IMR-90 (cell line): ENCODE data around the gene MRPL1. TPM values are rescaled to one million over a fixed set of nuclear protein-coding genes. Genes with fewer than 3 reads are reported as not detected.

Source experiments
- ATAC-seq: fragments of 200-7000 bp; cut with Tn5 transposase; 2 replicates; pipeline ENCODE4 v1.9.1; 2020; ENCODE audit warnings: low read depth, mild to moderate bottlenecking, moderate library complexity
- BruUV-seq: library from RNA; stranded (reverse); fragments of 400-500 nt; replicated peaks from 2 replicates; lab custom pipeline; 2021; lab: Mats Ljungman, UMichigan
- CTCF ChIA-PET: fragments of 300-600 bp; formaldehyde crosslinking; extraction: SDS; loops from one replicate; lab custom pipeline; 2021; ENCODE audit warnings: antibody characterized with exemption; lab: Yijun Ruan, JAX
- POLR2A ChIA-PET: fragments of 300-600 bp; sonication (Branson Sonifier 250); formaldehyde crosslinking; loops from one replicate; lab custom pipeline; 2022; ENCODE audit warnings: antibody characterized with exemption; ENCODE audit not compliant: unreplicated experiment; lab: Charles Lee
- DNase-seq: peaks from one replicate; pipeline ENCODE4 v3.0.0; 2013
- H2AFZ ChIP-seq: replicated peaks from 2 replicates; pipeline ENCODE3; 2013; ENCODE audit warnings: low read length, mild to moderate bottlenecking; ENCODE audit not compliant: poor library complexity
- H2AK5ac ChIP-seq: 2 replicates; pipeline ENCODE4 v1.6.1; 2013; ENCODE audit warnings: low read depth, low read length, inconsistent platforms
- H2AK9ac ChIP-seq: replicated peaks from 2 replicates; pipeline ENCODE3; 2013; ENCODE audit warnings: mild to moderate bottlenecking, low read depth, low read length, moderate library complexity; ENCODE audit not compliant: poor library complexity
- H2BK120ac ChIP-seq: 2 replicates; pipeline ENCODE4 v1.6.1; 2013; ENCODE audit warnings: low read depth, low read length, inconsistent platforms
- H2BK15ac ChIP-seq: 3 replicates; pipeline ENCODE4 v1.6.1; 2013; ENCODE audit warnings: low read depth, low read length, inconsistent platforms
- H2BK20ac ChIP-seq: 2 replicates; pipeline ENCODE4 v1.6.1; 2013; ENCODE audit warnings: low read depth, mild to moderate bottlenecking, inconsistent platforms, low read length, moderate library complexity
- H2BK5ac ChIP-seq: 2 replicates; pipeline ENCODE4 v1.6.1; 2013; ENCODE audit warnings: mild to moderate bottlenecking, low read depth, low read length, inconsistent platforms; ENCODE audit not compliant: poor library complexity, severe bottlenecking
- H3K14ac ChIP-seq: replicated peaks from 2 replicates; pipeline ENCODE4 v1.6.1; 2013; ENCODE audit warnings: low read depth, low read length, inconsistent platforms
- H3K18ac ChIP-seq: 2 replicates; pipeline ENCODE4 v1.6.1; 2013; ENCODE audit warnings: low read depth, low read length, control low read depth
- H3K23ac ChIP-seq: 2 replicates; pipeline ENCODE4 v1.6.1; 2013; ENCODE audit warnings: low read depth, low read length, inconsistent platforms
- H3K27ac ChIP-seq: 2 replicates; pipeline ENCODE4 v1.5.1; 2013; ENCODE audit warnings: mild to moderate bottlenecking, control low read depth, low read length; ENCODE audit not compliant: insufficient read depth
- H3K27me3 ChIP-seq: 2 replicates; pipeline ENCODE4 v1.6.1; 2013; ENCODE audit warnings: low read length; ENCODE audit not compliant: control insufficient read depth, insufficient read depth
- H3K36me3 ChIP-seq: 2 replicates; pipeline ENCODE4 v1.6.1; 2013; ENCODE audit warnings: low read length, mixed read lengths; ENCODE audit not compliant: control insufficient read depth, insufficient read depth
- H3K4ac ChIP-seq: 2 replicates; pipeline ENCODE4 v1.6.1; 2013; ENCODE audit warnings: low read depth, low read length, inconsistent platforms
- H3K4me1 ChIP-seq: 2 replicates; pipeline ENCODE4 v1.6.1; 2013; ENCODE audit warnings: low read length, mixed read lengths; ENCODE audit not compliant: control insufficient read depth, insufficient read depth
- H3K4me2 ChIP-seq: 2 replicates; pipeline ENCODE4 v1.6.1; 2013; ENCODE audit warnings: low read depth, mild to moderate bottlenecking, control low read depth, low read length, moderate library complexity
- H3K4me3 ChIP-seq: 2 replicates; pipeline ENCODE4 v1.5.1; 2013; ENCODE audit warnings: low read depth, mild to moderate bottlenecking, control low read depth, low read length, moderate library complexity; ENCODE audit not compliant: insufficient read depth
- H3K56ac ChIP-seq: 2 replicates; pipeline ENCODE4 v1.6.1; 2013; ENCODE audit warnings: low read length, inconsistent platforms; ENCODE audit not compliant: insufficient read depth; ENCODE audit errors: extremely low read depth
- H3K79me1 ChIP-seq, 2 experiments: 2 replicates each; pipeline ENCODE4 v1.6.1; 2013; ENCODE audit warnings: low read length in 2 of 2, inconsistent platforms in 1 of 2, low read depth in 1 of 2
- H3K9ac ChIP-seq: 2 replicates; pipeline ENCODE4 v1.6.1; 2013; ENCODE audit warnings: low read depth, low read length, control low read depth
- H3K9me1 ChIP-seq: 2 replicates; pipeline ENCODE4 v1.6.1; 2013; ENCODE audit warnings: low read length, inconsistent platforms; ENCODE audit not compliant: insufficient read depth
- H3K9me3 ChIP-seq: 2 replicates; pipeline ENCODE4 v1.6.1; 2013; ENCODE audit warnings: low read length; ENCODE audit not compliant: control insufficient read depth, insufficient read depth
- H4K20me1 ChIP-seq: 2 replicates; pipeline ENCODE4 v1.6.1; 2013; ENCODE audit warnings: low read length, inconsistent platforms; ENCODE audit not compliant: insufficient read depth
- H4K5ac ChIP-seq: 2 replicates; pipeline ENCODE4 v1.6.1; 2013; ENCODE audit warnings: mild to moderate bottlenecking, low read depth, low read length, control low read depth
- H4K8ac ChIP-seq, 2 experiments: 2 replicates each; pipeline ENCODE4 v1.6.1; 2013; ENCODE audit warnings: low read depth in 2 of 2, low read length in 2 of 2, control low read depth in 1 of 2, inconsistent platforms in 1 of 2
- H4K91ac ChIP-seq: 2 replicates; pipeline ENCODE4 v1.6.1; 2013; ENCODE audit warnings: low read depth, low read length, inconsistent platforms; ENCODE audit not compliant: insufficient read depth
- CEBPB ChIP-seq: IDR thresholded peaks from 2 replicates; pipeline ENCODE4 v1.6.1; 2012; ENCODE audit warnings: low read depth, low read length, improper control_type of control experiment
- CHD1 ChIP-seq: IDR thresholded peaks from 2 replicates; pipeline ENCODE4 v1.6.1; 2012; ENCODE audit warnings: low read depth, low read length, improper control_type of control experiment
- FOS ChIP-seq: fragments of 150-350 bp; IDR thresholded peaks from 2 replicates; pipeline ENCODE4 v1.6.1; 2016; ENCODE audit warnings: low read depth, low read length
- MXI1 ChIP-seq: IDR thresholded peaks from 2 replicates; pipeline ENCODE4 v1.6.1; 2012; ENCODE audit warnings: low read depth, mild to moderate bottlenecking, low read length, moderate library complexity, borderline replicate concordance
- NFE2L2 ChIP-seq: fragments of 150-350 bp; IDR thresholded peaks from 2 replicates; pipeline ENCODE4 v1.6.1; 2016; ENCODE audit warnings: low read depth, mild to moderate bottlenecking, low read length
- RCOR1 ChIP-seq: IDR thresholded peaks from 2 replicates; pipeline ENCODE4 v1.6.1; 2012; ENCODE audit warnings: mild to moderate bottlenecking, low read length, improper control_type of control experiment; ENCODE audit not compliant: insufficient replicate concordance
- SMC3 ChIP-seq: fragments of 150-350 bp; IDR thresholded peaks from 2 replicates; pipeline ENCODE4 v1.6.1; 2016; ENCODE audit warnings: low read depth, mild to moderate bottlenecking, antibody characterized with exemption, low read length, moderate library complexity
- WGBS, 2 experiments: methylation state at CpG; one replicate each; pipeline versions ENCODE4 v1.1.5 to v1.1.7; 2013; ENCODE audit warnings: missing lambda C conversion rate in 2 of 2; ENCODE audit not compliant: insufficient read length in 1 of 2; ENCODE audit errors: extremely low coverage in 2 of 2; 5-methylcytosine and 5-hydroxymethylcytosine counted together
- dilution Hi-C: fragments of 300-500 bp; cut with HindIII; formaldehyde crosslinking; loops from one replicate; pipeline ENCODE4 v1.14.3; 2018; ENCODE audit warnings: low sequenced_read_pairs; ENCODE audit not compliant: unreplicated experiment
- in situ Hi-C: fragments of 300-500 bp; cut with MboI; formaldehyde crosslinking; loops from 3 replicates; pipeline ENCODE4 v1.14.3; 2019; ENCODE audit warnings: low sequenced_read_pairs, inconsistent platforms, mixed read lengths
- intact Hi-C: fragments of 100-400 bp; cut with micrococcal nuclease; formaldehyde crosslinking; loops from 2 replicates; pipeline ENCODE4 v1.10.0; 2022
- polyA plus RNA-seq, 3 experiments: library from polyadenylated mRNA; depleted of rRNA; stranded (reverse); fragments of >200 nt; gene quantifications; 2 replicates each; pipeline ENCODE4 v1.2.3, GENCODE V29; 2012; ENCODE audit warnings: low replicate concordance in 1 of 3
- total RNA-seq: library from RNA; depleted of rRNA; stranded (reverse); fragments of >200 nt; gene quantifications from 2 replicates; pipeline ENCODE4 v1.2.3, GENCODE V29; 2012
- TF ChIP-seq, protein P1 (sequence below): fragments of 150-350 bp; IDR thresholded peaks from 2 replicates; pipeline ENCODE4 v1.6.1; 2017; ENCODE audit warnings: mild to moderate bottlenecking, antibody characterized with exemption, low read length, low read depth
- TF ChIP-seq, protein P2 (sequence below): conservative IDR thresholded peaks from 2 replicates; pipeline ENCODE4 v1.5.1; 2012; ENCODE audit warnings: mild to moderate bottlenecking, low read depth, low read length, improper control_type of control experiment
- TF ChIP-seq, protein P3 (sequence below): fragments of 150-350 bp; IDR thresholded peaks from 2 replicates; pipeline ENCODE4 v1.6.1; 2016; ENCODE audit warnings: low read depth, mild to moderate bottlenecking, low read length, moderate library complexity, borderline replicate concordance

MRPL1 gene
- total and polyA plus RNA-seq, 2 of the 4 experiments (the other 2 are of a cell fraction), result 13.4 to 22.5 TPM

DNA sequence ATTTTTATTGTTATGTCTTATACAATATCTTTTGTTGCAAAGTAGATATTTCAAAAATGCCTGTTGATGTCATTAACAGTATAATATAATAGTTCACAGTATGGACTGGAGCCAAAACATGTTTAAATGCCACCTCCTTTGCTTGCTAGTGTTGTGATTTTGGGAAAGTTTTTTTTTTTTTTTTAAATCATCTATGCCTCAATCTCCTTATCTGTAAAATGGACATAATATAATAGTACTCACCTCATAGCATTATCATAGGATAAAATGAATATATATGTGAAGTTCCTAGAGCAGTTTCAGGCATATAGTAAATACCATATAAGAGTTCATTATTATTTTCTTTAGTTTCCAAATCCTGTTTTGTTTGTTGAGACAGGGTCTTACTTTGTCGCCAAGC lies 18.3 kb upstream of the MRPL1 start:
- no CpG with 5 or more reads among the region's 1 CpG for WGBS, 2 experiments
- dilution Hi-C loops, result no loop called here

More for the DNA sequence above, 18.3 kb upstream of the MRPL1 start:
- no peak overlapping the region for H3K18ac ChIP-seq
- no peak overlapping the region for H2BK20ac ChIP-seq
- H2AFZ ChIP-seq, result no peak overlapping the region
- H4K5ac ChIP-seq, result no peak overlapping the region
- no peak overlapping the region for H2BK15ac ChIP-seq
- H3K14ac ChIP-seq, result no peak overlapping the region
- no peak overlapping the region for H3K23ac ChIP-seq
- no peaks in the 10 kb centered on the region for H3K79me1 ChIP-seq
- no peaks in the 10 kb centered on the region for H3K4me1 ChIP-seq
- intact Hi-C loops, result no loop called here
- H4K8ac ChIP-seq, result no peak overlapping the region
- no peak overlapping the region for H2BK5ac ChIP-seq
- POLR2A ChIA-PET, result no interaction called here
- no peaks in the 10 kb centered on the region for H3K36me3 ChIP-seq
- CTCF ChIA-PET, result interaction anchor here (0.6 kb wide), 1 partner anchor 77 kb away, joined by 3 read pairs; no protein-coding TSS in a partner anchor
- no peak overlapping the region for H3K56ac ChIP-seq
- H3K27me3 ChIP-seq, result peaks cover 2% of the 10 kb centered on the region; the same call in 1 of the 2 replicates
- H4K20me1 ChIP-seq, result no peaks in the 10 kb centered on the region
- TF ChIP-seq CEBPB, result no peak
- no peak for TF ChIP-seq SMC3
- TF ChIP-seq, protein P1, sequence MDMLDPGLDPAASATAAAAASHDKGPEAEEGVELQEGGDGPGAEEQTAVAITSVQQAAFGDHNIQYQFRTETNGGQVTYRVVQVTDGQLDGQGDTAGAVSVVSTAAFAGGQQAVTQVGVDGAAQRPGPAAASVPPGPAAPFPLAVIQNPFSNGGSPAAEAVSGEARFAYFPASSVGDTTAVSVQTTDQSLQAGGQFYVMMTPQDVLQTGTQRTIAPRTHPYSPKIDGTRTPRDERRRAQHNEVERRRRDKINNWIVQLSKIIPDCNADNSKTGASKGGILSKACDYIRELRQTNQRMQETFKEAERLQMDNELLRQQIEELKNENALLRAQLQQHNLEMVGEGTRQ, result no peak
- TF ChIP-seq MXI1, result no peak
- TF ChIP-seq, protein P2, sequence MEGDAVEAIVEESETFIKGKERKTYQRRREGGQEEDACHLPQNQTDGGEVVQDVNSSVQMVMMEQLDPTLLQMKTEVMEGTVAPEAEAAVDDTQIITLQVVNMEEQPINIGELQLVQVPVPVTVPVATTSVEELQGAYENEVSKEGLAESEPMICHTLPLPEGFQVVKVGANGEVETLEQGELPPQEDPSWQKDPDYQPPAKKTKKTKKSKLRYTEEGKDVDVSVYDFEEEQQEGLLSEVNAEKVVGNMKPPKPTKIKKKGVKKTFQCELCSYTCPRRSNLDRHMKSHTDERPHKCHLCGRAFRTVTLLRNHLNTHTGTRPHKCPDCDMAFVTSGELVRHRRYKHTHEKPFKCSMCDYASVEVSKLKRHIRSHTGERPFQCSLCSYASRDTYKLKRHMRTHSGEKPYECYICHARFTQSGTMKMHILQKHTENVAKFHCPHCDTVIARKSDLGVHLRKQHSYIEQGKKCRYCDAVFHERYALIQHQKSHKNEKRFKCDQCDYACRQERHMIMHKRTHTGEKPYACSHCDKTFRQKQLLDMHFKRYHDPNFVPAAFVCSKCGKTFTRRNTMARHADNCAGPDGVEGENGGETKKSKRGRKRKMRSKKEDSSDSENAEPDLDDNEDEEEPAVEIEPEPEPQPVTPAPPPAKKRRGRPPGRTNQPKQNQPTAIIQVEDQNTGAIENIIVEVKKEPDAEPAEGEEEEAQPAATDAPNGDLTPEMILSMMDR, result no peak
- TF ChIP-seq, protein P3, sequence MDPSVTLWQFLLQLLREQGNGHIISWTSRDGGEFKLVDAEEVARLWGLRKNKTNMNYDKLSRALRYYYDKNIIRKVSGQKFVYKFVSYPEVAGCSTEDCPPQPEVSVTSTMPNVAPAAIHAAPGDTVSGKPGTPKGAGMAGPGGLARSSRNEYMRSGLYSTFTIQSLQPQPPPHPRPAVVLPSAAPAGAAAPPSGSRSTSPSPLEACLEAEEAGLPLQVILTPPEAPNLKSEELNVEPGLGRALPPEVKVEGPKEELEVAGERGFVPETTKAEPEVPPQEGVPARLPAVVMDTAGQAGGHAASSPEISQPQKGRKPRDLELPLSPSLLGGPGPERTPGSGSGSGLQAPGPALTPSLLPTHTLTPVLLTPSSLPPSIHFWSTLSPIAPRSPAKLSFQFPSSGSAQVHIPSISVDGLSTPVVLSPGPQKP, result no peak
- TF ChIP-seq NFE2L2, result no peak
- no peak for TF ChIP-seq CHD1
- TF ChIP-seq FOS, result no peak
- TF ChIP-seq RCOR1, result no peak
- no TSS peak for BruUV-seq
- H3K9ac ChIP-seq, result no peak overlapping the region
- no peak overlapping the region for H3K4me2 ChIP-seq
- no peak overlapping the region for H3K27ac ChIP-seq
- in situ Hi-C loops, result no loop called here
- H2BK120ac ChIP-seq, result no peak overlapping the region
- no peaks in the 10 kb centered on the region for H3K9me1 ChIP-seq
- H2AK5ac ChIP-seq, result no peak overlapping the region
- ATAC-seq, result no peak
- no peak for DNase-seq
- H3K4ac ChIP-seq, result no peak overlapping the region
- no peaks in the 10 kb centered on the region for H3K9me3 ChIP-seq
- H2AK9ac ChIP-seq, result no peak overlapping the region
- no peak overlapping the region for H4K91ac ChIP-seq
- no peak overlapping the region for H3K4me3 ChIP-seq
